GM23248 (cell line): Measurements from ENCODE around the gene TUBG1. TPM values are rescaled to one million over a fixed set of nuclear protein-coding genes. Genes with fewer than 3 reads are reported as not detected.

ENCODE experiments used
- DNase-seq: peaks from one replicate; pipeline ENCODE4 v3.0.0-alpha.2; 2015
- H2AFZ ChIP-seq: fragments of 200-600 bp; sonication (generic); 2 replicates; pipeline ENCODE4 v1.6.1; 2016; ENCODE audit warnings: antibody characterized with exemption
- H3F3A ChIP-seq: fragments of 200-600 bp; sonication (generic); 2 replicates; pipeline ENCODE4 v1.6.1; 2016; ENCODE audit warnings: mild to moderate bottlenecking, antibody characterized with exemption, mixed run types; ENCODE audit not compliant: insufficient read depth
- H3K27ac ChIP-seq: fragments of 200-600 bp; sonication (generic); 2 replicates; pipeline ENCODE4 v1.5.1; 2016; ENCODE audit warnings: mild to moderate bottlenecking
- H3K27me3 ChIP-seq: fragments of 200-600 bp; sonication (generic); replicated peaks from 2 replicates; pipeline ENCODE4 v1.6.1; 2016; ENCODE audit warnings: mild to moderate bottlenecking; ENCODE audit not compliant: insufficient read depth
- H3K36me3 ChIP-seq: fragments of 200-600 bp; sonication (generic); 2 replicates; pipeline ENCODE4 v1.6.1; 2016; ENCODE audit warnings: low read depth, mild to moderate bottlenecking
- H3K4me1 ChIP-seq: fragments of 200-600 bp; sonication (generic); 2 replicates; pipeline ENCODE4 v1.6.1; 2016; ENCODE audit warnings: mild to moderate bottlenecking; ENCODE audit not compliant: insufficient read depth
- H3K4me2 ChIP-seq: fragments of 200-600 bp; sonication (generic); one replicate; pipeline ENCODE4 v1.6.1; 2016; ENCODE audit warnings: mild to moderate bottlenecking; ENCODE audit not compliant: unreplicated experiment
- H3K4me3 ChIP-seq: fragments of 200-600 bp; sonication (generic); 2 replicates; pipeline ENCODE4 v1.5.1; 2016; ENCODE audit warnings: mild to moderate bottlenecking
- H3K79me2 ChIP-seq: fragments of 200-600 bp; sonication (generic); 2 replicates; pipeline ENCODE4 v1.6.1; 2016; ENCODE audit warnings: mild to moderate bottlenecking; ENCODE audit not compliant: insufficient read depth
- H3K9ac ChIP-seq: fragments of 200-600 bp; sonication (generic); 2 replicates; pipeline ENCODE4 v1.6.1; 2016; ENCODE audit warnings: mild to moderate bottlenecking
- H3K9me2 ChIP-seq: fragments of 200-600 bp; sonication (generic); 2 replicates; pipeline ENCODE4 v1.6.1; 2016; ENCODE audit warnings: mixed run types, mild to moderate bottlenecking, moderate library complexity; ENCODE audit not compliant: insufficient read depth
- H3K9me3 ChIP-seq: fragments of 200-600 bp; sonication (generic); one replicate; pipeline ENCODE4 v1.6.1; 2017; ENCODE audit warnings: low read depth
- H4K20me1 ChIP-seq: fragments of 200-600 bp; sonication (generic); 2 replicates; pipeline ENCODE4 v1.6.0; 2016; ENCODE audit not compliant: insufficient read depth
- EZH2 ChIP-seq: fragments of 200-600 bp; sonication (generic); IDR thresholded peaks from 2 replicates; pipeline ENCODE4 v1.6.1; 2018; ENCODE audit warnings: antibody characterized with exemption, mild to moderate bottlenecking; ENCODE audit not compliant: insufficient read depth, poor library complexity, severe bottlenecking
- EZH2phosphoT487 ChIP-seq: fragments of 200-600 bp; sonication (generic); IDR thresholded peaks from 2 replicates; pipeline ENCODE4 v1.6.1; 2018; ENCODE audit warnings: antibody characterized with exemption, moderate library complexity, mild to moderate bottlenecking, low read depth; ENCODE audit not compliant: insufficient read depth
- WGBS, 2 experiments: methylation state at CpG; one replicate each; pipeline ENCODE4 v1.1.6; 2015 to 2017; ENCODE audit warnings: low lambda C conversion rate in 2 of 2, low coverage in 1 of 2; ENCODE audit errors: missing lambda C conversion rate in 2 of 2; 5-methylcytosine and 5-hydroxymethylcytosine counted together
- in situ Hi-C: fragments of 300-500 bp; cut with MboI; formaldehyde crosslinking; loops from 2 replicates; pipeline ENCODE4 v1.15.0; 2020
- polyA plus RNA-seq: library from polyadenylated mRNA; unstranded; fragments of >200 nt; fragmentation: Nextera tagmentation; extraction: Ambion mirVana; gene quantifications from 2 replicates; pipeline ENCODE4 v1.2.1, GENCODE V29; 2016
- total RNA-seq: library from RNA; depleted of rRNA; stranded (reverse); fragments of >200 nt; shearing (Covaris generic); gene quantifications from 2 replicates; pipeline ENCODE4 v1.2.3, GENCODE V29; 2014; rRNA removed

TUBG1 gene
- total RNA-seq (42.5 and 53.0 TPM in 2 replicates), polyA plus RNA-seq (91.4 and 95.3 TPM in 2 replicates)

DNA sequence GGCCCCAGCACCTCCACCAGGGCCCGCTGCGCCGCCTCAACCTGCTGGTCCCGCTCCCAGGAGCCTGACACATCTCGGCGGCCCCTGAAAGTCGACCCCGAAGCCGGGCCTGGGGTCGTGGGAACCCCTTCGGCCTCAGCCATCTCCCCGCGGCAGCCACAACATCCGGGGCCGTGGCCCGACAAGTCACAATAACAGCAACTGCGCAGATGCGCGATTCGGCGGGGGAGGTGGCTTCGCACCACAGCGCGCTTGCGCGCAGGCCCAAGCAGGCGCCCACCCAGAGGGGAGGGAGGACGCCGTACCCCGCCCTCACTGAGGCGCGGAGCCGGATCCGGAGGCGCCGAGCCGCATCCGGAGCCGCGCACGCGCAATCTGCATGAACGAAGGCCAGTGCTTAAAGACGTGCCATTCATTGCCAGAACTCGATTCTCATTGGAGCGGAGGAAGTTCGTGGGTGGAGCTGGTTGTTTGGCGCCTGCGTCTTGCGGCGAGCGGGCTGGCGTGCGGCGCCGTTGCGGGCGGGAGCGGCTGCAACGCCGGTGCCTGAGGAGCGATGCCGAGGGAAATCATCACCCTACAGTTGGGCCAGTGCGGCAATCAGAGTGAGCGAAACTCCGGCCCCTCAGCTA, at the start of gene TUBG1, which contains the start of gene RETREG3:
TUBG1 (plus strand) TSS at position 502 of the 632 bp plus-strand sequence; CDS start at position 557, 55 bp downstream.
RETREG3 (minus strand) TSS at position 193 of the 632 bp plus-strand sequence; CDS start at position 143, 50 bp downstream.
- no peaks in the 10 kb centered on the region for H4K20me1 ChIP-seq
- H3K4me3 ChIP-seq, result peak within 1 kb of the TSS; percentile 99
- 0 out of 2 replicates have a peak, but pooled peaks cover 4% of the 10 kb centered on the region for H3F3A ChIP-seq
- peaks cover 4% of the 10 kb centered on the region; the same call in 1 of the 2 replicates for H3K36me3 ChIP-seq
- in situ Hi-C loops, result no loop called here
- no peaks in the 10 kb centered on the region for H3K27me3 ChIP-seq
- 1 to 2% methylated on average over 56 to 64 of the region's 66 CpGs for WGBS, 2 experiments
- peak within 1 kb of the TSS; percentile 92 for H3K9ac ChIP-seq
- peak within 1 kb of the TSS; percentile 89 for H3K27ac ChIP-seq
- peak; percentile 100 for DNase-seq
- H3K4me1 ChIP-seq, result peaks cover 12% of the 10 kb centered on the region
- H3K9me3 ChIP-seq, result no peaks in the 10 kb centered on the region
- H3K9me2 ChIP-seq, result no peaks in the 10 kb centered on the region
- H2AFZ ChIP-seq, result peak within 1 kb of the TSS; percentile 92
- H3K79me2 ChIP-seq, result peaks cover 57% of the 10 kb centered on the region
- peak within 1 kb of the TSS; percentile 99 for H3K4me2 ChIP-seq
- TF ChIP-seq EZH2phosphoT487 (no peak), EZH2 (no peak)

DNA sequence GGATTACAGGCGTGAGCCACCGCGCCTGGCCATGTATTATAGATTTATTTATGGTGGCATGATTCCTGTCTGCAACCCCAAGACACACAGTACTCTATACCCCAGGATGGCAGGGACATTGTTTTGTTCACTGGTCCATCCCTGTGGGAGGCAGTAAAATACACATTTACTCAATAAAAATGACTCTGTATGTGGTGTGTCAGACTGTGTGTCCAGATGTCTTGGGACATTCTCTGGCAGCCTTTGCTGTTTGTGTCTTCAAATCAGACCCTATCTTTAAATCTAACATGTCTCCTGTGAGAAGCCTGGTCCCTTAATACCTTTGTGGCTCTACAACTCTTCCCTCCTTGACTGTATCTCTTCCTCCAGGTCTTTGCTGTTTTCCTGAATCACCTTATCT, 49.2 kb upstream of the TUBG1 start:
- DNase-seq, result peak; percentile 40
- no peak overlapping the region for H3K4me2 ChIP-seq

DNA sequence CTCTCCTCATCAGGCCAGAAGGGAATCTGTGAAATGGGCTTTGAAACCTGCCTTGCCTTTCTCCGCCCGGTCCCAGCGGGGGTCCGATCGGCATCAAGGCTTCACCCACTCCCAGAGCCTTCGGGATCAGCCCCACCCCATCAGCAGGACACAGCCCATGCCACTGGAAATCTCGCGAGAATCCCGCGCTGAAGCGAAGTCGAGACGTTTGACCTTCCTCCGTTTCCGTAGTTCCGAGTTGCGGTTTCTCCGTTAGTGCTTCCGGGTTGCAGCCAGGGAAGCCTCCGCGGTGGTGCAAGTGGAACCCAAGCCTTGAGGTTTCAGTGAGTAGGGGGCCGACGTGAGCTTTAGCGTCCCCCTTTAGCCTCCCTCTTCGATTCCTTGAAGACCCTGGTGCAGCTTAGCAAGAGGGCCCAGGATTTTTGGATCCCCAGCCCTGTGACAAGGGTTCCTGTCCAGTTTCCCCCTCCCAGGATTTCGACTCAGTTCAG, 47.5 kb upstream of the TUBG1 start, which contains the start of gene COASY:
COASY (plus strand) TSS at position 252 of the 491 bp plus-strand sequence. CDS start 475 bp downstream, outside the sequence.
- H3K9me2 ChIP-seq, result no peaks in the 10 kb centered on the region
- H3K27ac ChIP-seq, result peak within 1 kb of the TSS; percentile 86
- in situ Hi-C loops, result no loop called here
- peaks cover 12% of the 10 kb centered on the region; the same call in 1 of the 2 replicates for H3F3A ChIP-seq
- H4K20me1 ChIP-seq, result no peaks in the 10 kb centered on the region
- peaks cover 20% of the 10 kb centered on the region for H3K4me1 ChIP-seq
- peaks cover 6% of the 10 kb centered on the region; the same call in 1 of the 2 replicates for H3K36me3 ChIP-seq
- H2AFZ ChIP-seq, result peak within 1 kb of the TSS; percentile 92
- H3K4me2 ChIP-seq, result peak within 1 kb of the TSS; percentile 91
- no peaks in the 10 kb centered on the region for H3K9me3 ChIP-seq
- TF ChIP-seq EZH2phosphoT487 (no peak), EZH2 (no peak)
- peak; percentile 98 for DNase-seq
- peak within 1 kb of the TSS; percentile 92 for H3K4me3 ChIP-seq
- H3K9ac ChIP-seq, result peak within 1 kb of the TSS; percentile 93
- H3K27me3 ChIP-seq, result no peaks in the 10 kb centered on the region
- H3K79me2 ChIP-seq, result peaks cover 35% of the 10 kb centered on the region
- 0 to 1% methylated on average over 26 of the region's 26 CpGs for WGBS, 2 experiments

More for the DNA sequence above, 49.2 kb upstream of the TUBG1 start:
- Histone ChIP-seq H3K36me3 (peaks cover 6% of the 10 kb centered on the region; the same call in 1 of the 2 replicates), H4K20me1 (no peaks in the 10 kb centered on the region), H3K79me2 (peaks cover 43% of the 10 kb centered on the region), H3K27me3 (no peaks in the 10 kb centered on the region), H3K9me3 (no peaks in the 10 kb centered on the region), H3K27ac (no peak overlapping the region), H3K4me3 (no peak overlapping the region), H3K9ac (peak overlapping the region; percentile 20; the same call in 1 of the 2 replicates), H3K9me2 (no peaks in the 10 kb centered on the region), H3F3A (peaks cover 12% of the 10 kb centered on the region; the same call in 1 of the 2 replicates), H3K4me1 (peaks cover 22% of the 10 kb centered on the region), H2AFZ (no peak overlapping the region)
- in situ Hi-C loops, result no loop called here
- 85 to 88% methylated on average over 3 of the region's 3 CpGs for WGBS, 2 experiments
- no peak for TF ChIP-seq EZH2phosphoT487

DNA sequence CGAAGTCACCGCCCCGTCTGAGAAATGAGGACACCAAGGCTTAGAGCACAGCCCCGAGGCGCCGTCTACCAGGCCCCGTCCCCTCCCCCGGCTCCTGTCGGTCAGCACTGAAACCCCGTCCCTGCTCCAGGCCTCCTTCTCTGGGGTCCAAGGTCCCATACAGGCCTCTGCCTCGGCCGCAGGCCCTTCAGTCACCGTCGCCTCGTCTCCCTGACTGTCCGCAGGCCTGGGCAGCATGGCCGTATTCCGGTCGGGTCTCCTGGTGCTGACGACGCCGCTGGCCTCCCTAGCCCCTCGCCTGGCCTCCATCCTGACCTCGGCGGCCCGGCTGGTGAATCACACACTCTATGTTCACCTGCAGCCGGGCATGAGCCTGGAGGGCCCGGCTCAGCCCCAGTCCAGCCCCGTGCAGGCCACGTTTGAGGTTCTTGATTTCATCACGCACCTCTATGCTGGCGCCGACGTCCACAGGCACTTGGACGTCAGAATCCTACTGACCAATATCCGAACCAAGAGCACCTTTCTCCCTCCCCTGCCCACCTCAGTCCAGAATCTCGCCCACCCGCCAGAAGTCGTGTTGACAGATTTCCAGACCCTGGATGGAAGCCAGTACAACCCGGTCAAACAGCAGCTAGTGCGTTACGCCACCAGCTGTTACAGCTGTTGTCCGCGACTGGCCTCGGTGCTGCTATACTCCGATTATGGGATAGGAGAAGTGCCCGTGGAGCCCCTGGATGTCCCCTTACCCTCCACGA, 46.9 kb upstream of the TUBG1 start:
- WGBS, 2 experiments, result 12% methylated on average over 37 to 42 of the region's 48 CpGs
- H3K4me2 ChIP-seq, result peak overlapping the region; percentile 91
- no peaks in the 10 kb centered on the region for H3K27me3 ChIP-seq
- peak; percentile 65 for DNase-seq
- peaks cover 20% of the 10 kb centered on the region for H3K4me1 ChIP-seq
- H3K27ac ChIP-seq, result peak overlapping the region; percentile 86
- H3K36me3 ChIP-seq, result peaks cover 6% of the 10 kb centered on the region; the same call in 1 of the 2 replicates
- H4K20me1 ChIP-seq, result no peaks in the 10 kb centered on the region
- peak overlapping the region; percentile 93 for H3K9ac ChIP-seq
- no peaks in the 10 kb centered on the region for H3K9me2 ChIP-seq
- no peaks in the 10 kb centered on the region for H3K9me3 ChIP-seq
- no peak for TF ChIP-seq EZH2phosphoT487
- TF ChIP-seq EZH2, result no peak
- in situ Hi-C loops, result no loop called here
- peak overlapping the region; percentile 92 for H3K4me3 ChIP-seq
- peaks cover 41% of the 10 kb centered on the region for H3K79me2 ChIP-seq
- peaks cover 12% of the 10 kb centered on the region; the same call in 1 of the 2 replicates for H3F3A ChIP-seq
- H2AFZ ChIP-seq, result peak overlapping the region; percentile 92
